HepG2 (cell line): ENCODE data around the gene GPSM1. TPM values are rescaled to one million over a fixed set of nuclear protein-coding genes. Genes with fewer than 3 reads are reported as not detected.

Source experiments
- ATAC-seq: fragments of 200-7000 bp; cut with Tn5 transposase; 3 replicates; pipeline ENCODE4 v1.9.1; 2020; ENCODE audit warnings: mild to moderate bottlenecking, moderate library complexity
- BruUV-seq: library from RNA; stranded (reverse); fragments of 400-500 nt; replicated peaks from 2 replicates; lab custom pipeline; 2021; lab: Mats Ljungman, UMichigan
- CTCF ChIA-PET: fragments of 300-600 bp; formaldehyde crosslinking; extraction: SDS; loops from one replicate; lab custom pipeline; 2021; ENCODE audit warnings: low total read pairs, inconsistent platforms, low intra/inter-chr PET ratio; lab: Yijun Ruan, JAX
- POLR2A ChIA-PET: fragments of 350-600 bp; sonication (Branson Sonifier 250); formaldehyde crosslinking; loops from one replicate; lab custom pipeline; 2020; ENCODE audit warnings: antibody characterized with exemption, inconsistent platforms; lab: Yijun Ruan, JAX
- DNase-seq: peaks from one replicate; pipeline ENCODE4 v3.0.0-alpha.2; 2015; ENCODE audit warnings: low spot score
- FAIRE-seq: peaks from 3 replicates; lab custom pipeline; 2011; peaks lifted over from hg19 to GRCh38; lab: Jason Lieb, UNC
- H2AFZ ChIP-seq: one replicate; pipeline ENCODE4 v1.6.1; 2011; ENCODE audit warnings: low read length, inconsistent platforms
- H3K27ac ChIP-seq: fragments of 300-600 bp; 3 replicates; pipeline ENCODE4 v1.8.0; 2011; ENCODE audit warnings: mixed run types, mild to moderate bottlenecking, mixed read lengths, low read length, inconsistent platforms; ENCODE audit not compliant: insufficient read depth; ENCODE audit errors: extremely low read length
- H3K27me3 ChIP-seq, 2 experiments: fragments of 200-600 bp in 1 of 2; 2 replicates in 1 of 2; 3 replicates in 1 of 2; pipeline versions ENCODE4 v1.6.0 to v1.8.0; 2011; ENCODE audit warnings: low read length in 2 of 2, mild to moderate bottlenecking in 2 of 2, moderate library complexity in 2 of 2, inconsistent platforms in 1 of 2; ENCODE audit not compliant: insufficient read depth in 2 of 2, control insufficient read depth in 1 of 2
- H3K36me3 ChIP-seq, 2 experiments: fragments of 200-600 bp in 1 of 2; replicated peaks in 1 of 2; 2 replicates in 1 of 2; 3 replicates in 1 of 2; pipeline versions ENCODE4 v1.5.1 to v1.8.0; 2011; ENCODE audit warnings: low read length in 2 of 2, inconsistent platforms in 1 of 2; ENCODE audit not compliant: insufficient read depth in 2 of 2, control insufficient read depth in 1 of 2
- H3K4me1 ChIP-seq: 2 replicates; pipeline ENCODE4 v1.5.1; 2012; ENCODE audit warnings: low read length, inconsistent platforms; ENCODE audit not compliant: insufficient read depth
- H3K4me2 ChIP-seq: 2 replicates; pipeline ENCODE4 v1.6.0; 2011; ENCODE audit warnings: low read depth, low read length, inconsistent platforms
- H3K4me3 ChIP-seq, 3 experiments: fragments of 200-600 bp in 1 of 3; sonication (generic), shearing (Covaris generic) in 1 of 3; replicated peaks in 1 of 3; 2 replicates each; pipeline ENCODE4 v1.5.1; 2011 to 2016; ENCODE audit warnings: low read length in 3 of 3, inconsistent platforms in 2 of 3, low read depth in 2 of 3, mild to moderate bottlenecking in 2 of 3, control low read depth in 1 of 3, mixed read lengths in 1 of 3; ENCODE audit not compliant: insufficient read depth in 1 of 3
- H3K79me2 ChIP-seq: one replicate; pipeline ENCODE4 v1.6.1; 2011; ENCODE audit warnings: low read length, inconsistent platforms; ENCODE audit not compliant: insufficient read depth
- H3K9ac ChIP-seq: 2 replicates; pipeline ENCODE4 v1.6.0; 2011; ENCODE audit warnings: mild to moderate bottlenecking, low read depth, low read length, inconsistent platforms; ENCODE audit not compliant: insufficient read depth
- H3K9me3 ChIP-seq: 2 replicates; pipeline ENCODE4 v1.5.1; 2012; ENCODE audit warnings: mild to moderate bottlenecking, low read length
- H4K20me1 ChIP-seq: 2 replicates; pipeline ENCODE4 v1.6.0; 2011; ENCODE audit warnings: inconsistent platforms, mild to moderate bottlenecking, low read length, moderate library complexity; ENCODE audit not compliant: insufficient read depth
- ATF1 ChIP-seq: IDR thresholded peaks from 2 replicates; pipeline ENCODE4 v1.6.1; 2016; ENCODE audit warnings: mild to moderate bottlenecking, control low read depth
- ELF3 ChIP-seq: IDR thresholded peaks from 2 replicates; pipeline ENCODE4 v1.6.1; 2016; ENCODE audit warnings: missing genetic modification reagents, missing compliant biosample characterization
- FOXC1 ChIP-seq: sonication (generic); formaldehyde crosslinking; IDR thresholded peaks from 2 replicates; pipeline ENCODE4 v1.8.0; 2022; ENCODE audit warnings: mild to moderate bottlenecking, missing genetic modification reagents, borderline replicate concordance
- FOXK2 ChIP-seq: fragments of 450-650 bp; IDR thresholded peaks from 2 replicates; pipeline ENCODE4 v1.6.1; 2016
- FOXP1 ChIP-seq, 2 experiments: fragments of 450-650 bp in 1 of 2; IDR thresholded peaks; 2 replicates each; pipeline ENCODE4 v1.6.1; 2017 to 2018; ENCODE audit warnings: antibody characterized with exemption in 1 of 2
- HMG20A ChIP-seq: IDR thresholded peaks from 2 replicates; pipeline ENCODE4 v1.6.1; 2016; ENCODE audit warnings: borderline replicate concordance
- MTF1 ChIP-seq: sonication (generic); formaldehyde crosslinking; IDR thresholded peaks from 2 replicates; pipeline ENCODE4 v1.5.0; 2020; ENCODE audit warnings: missing genetic modification reagents
- NR2C2 ChIP-seq: sonication (generic); formaldehyde crosslinking; IDR thresholded peaks from 2 replicates; pipeline ENCODE4 v1.4.0; 2020; ENCODE audit warnings: missing genetic modification reagents, mild to moderate bottlenecking, moderate library complexity, borderline replicate concordance
- PHB2 ChIP-seq: fragments of 450-650 bp; IDR thresholded peaks from 2 replicates; pipeline ENCODE4 v1.6.1; 2018; ENCODE audit not compliant: partially characterized antibody
- TAF1 ChIP-seq: sonication (generic); formaldehyde crosslinking; IDR thresholded peaks from 2 replicates; pipeline ENCODE4 v1.4.0; 2020; ENCODE audit warnings: missing genetic modification reagents
- ZIK1 ChIP-seq: sonication (generic); formaldehyde crosslinking; IDR thresholded peaks from 2 replicates; pipeline ENCODE4 v1.5.0; 2020; ENCODE audit warnings: mild to moderate bottlenecking, low read depth, missing genetic modification reagents, borderline replicate concordance
- ZNF207 ChIP-seq: fragments of 450-650 bp; IDR thresholded peaks from 2 replicates; pipeline ENCODE4 v1.6.1; 2016; ENCODE audit warnings: antibody characterized with exemption, borderline replicate concordance
- ZNF510 ChIP-seq: sonication (generic); formaldehyde crosslinking; IDR thresholded peaks from 2 replicates; pipeline ENCODE4 v1.4.0; 2020; ENCODE audit warnings: low read depth, mild to moderate bottlenecking, missing genetic modification reagents
- ZNF549 ChIP-seq: sonication (generic); formaldehyde crosslinking; IDR thresholded peaks from 2 replicates; pipeline ENCODE4 v1.5.0; 2020; ENCODE audit warnings: missing genetic modification reagents
- ZNF567 ChIP-seq: sonication (generic); formaldehyde crosslinking; IDR thresholded peaks from 2 replicates; pipeline ENCODE4 v1.8.1; 2023; ENCODE audit warnings: mild to moderate bottlenecking, missing genetic modification reagents, borderline replicate concordance
- ZNF75D ChIP-seq: sonication (generic); formaldehyde crosslinking; IDR thresholded peaks from 2 replicates; pipeline ENCODE4 v1.8.1; 2023; ENCODE audit warnings: missing genetic modification reagents, mild to moderate bottlenecking, borderline replicate concordance
- WGBS: methylation state at CpG from one replicate; pipeline ENCODE4 v1.1.6; 2017; ENCODE audit warnings: low lambda C conversion rate; 5-methylcytosine and 5-hydroxymethylcytosine counted together
- in situ Hi-C: cut with HindIII; loops from 2 replicates; pipeline ENCODE4 v1.10.0; 2017; ENCODE audit warnings: low pct_unique_long_range_greater_than_20kb; ENCODE audit not compliant: extremely low pct_ligation_motif_present
- intact Hi-C: fragments of 100-400 bp; cut with micrococcal nuclease; formaldehyde crosslinking; loops from one replicate; pipeline ENCODE4 v1.10.0; 2022; ENCODE audit not compliant: unreplicated experiment
- polyA plus RNA-seq, 8 experiments: library from polyadenylated mRNA; depleted of rRNA in 3 of 8; stranded (reverse) in 7 of 8; unstranded in 1 of 8; fragments of >200 nt; fragmentation: Illumina TruSeq in 4 of 8; extraction: Trizol in 4 of 8; gene quantifications; 2 replicates each; pipeline versions ENCODE4 v1.2.1 to v1.2.3, GENCODE V29; 2011 to 2016; ENCODE audit warnings: low read depth in 4 of 8, missing spikeins in 1 of 8, mixed read lengths in 1 of 8; ENCODE audit not compliant: insufficient read depth in 1 of 8
- total RNA-seq, 5 experiments: library from RNA; depleted of rRNA; stranded (reverse); fragments of >200 nt; fragmentation: Illumina TruSeq; extraction: Trizol; gene quantifications; 2 replicates each; pipeline ENCODE4 v1.2.3, GENCODE V29; 2016; ENCODE audit warnings: low read depth in 1 of 5
- TF ChIP-seq, protein P1 (sequence below): fragments of 450-650 bp; IDR thresholded peaks from 2 replicates; pipeline ENCODE4 v1.6.1; 2016
- TF ChIP-seq, protein P2 (sequence below): sonication (generic); formaldehyde crosslinking; IDR thresholded peaks from 2 replicates; pipeline ENCODE4 v1.4.0; 2020; ENCODE audit warnings: missing genetic modification reagents, borderline replicate concordance

The GPSM1 gene
- total and polyA plus RNA-seq, 2 of the 13 experiments (the other 11 are each of a cell fraction or from before 2014, with no cell fraction given): 1.0 to 2.4 TPM

DNA sequence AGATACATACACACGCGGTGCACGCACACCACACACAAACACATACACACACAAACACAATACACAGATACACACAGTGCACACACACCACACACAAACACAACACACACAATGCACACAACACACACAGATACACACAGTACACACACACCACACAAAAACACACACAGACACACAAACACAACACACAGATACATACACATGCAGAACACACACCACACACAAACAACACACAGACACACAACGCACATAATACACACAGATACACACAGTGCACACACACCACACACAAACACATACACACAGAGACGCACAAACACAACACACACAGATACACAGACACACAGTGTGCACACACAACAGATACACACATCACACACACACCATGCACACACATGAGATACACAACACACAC, 17.5 kb upstream of the GPSM1 start:
- H4K20me1 ChIP-seq: no peaks in the 10 kb centered on the region
- CTCF ChIA-PET: no interaction called here
- H3K79me2 ChIP-seq: no peaks in the 10 kb centered on the region
- no peak for FAIRE-seq
- H3K4me1 ChIP-seq: peaks cover 50% of the 10 kb centered on the region
- no peak overlapping the region for H3K27ac ChIP-seq
- H2AFZ ChIP-seq: no peak overlapping the region
- BruUV-seq: no TSS peak
- H3K4me2 ChIP-seq: no peak overlapping the region
- H3K9me3 ChIP-seq: peaks cover 3% of the 10 kb centered on the region
- in situ Hi-C loops: no loop called here
- no peaks in the 10 kb centered on the region for H3K36me3 ChIP-seq
- no peak for DNase-seq
- ATAC-seq: no peak
- intact Hi-C loops: no loop called here
- 75% methylated on average over 4 of the region's 5 CpGs for WGBS
- POLR2A ChIA-PET: no interaction called here
- peaks cover 3 to 17% of the 10 kb centered on the region in 2 experiments; a peak in 4 of 5 replicates for H3K27me3 ChIP-seq
- H3K4me3 ChIP-seq: no peak overlapping the region
- no peak overlapping the region for H3K9ac ChIP-seq
- 0 out of 2 replicates have a peak, but pooled peaks have one; percentile 18 for TF ChIP-seq FOXK2
- no peak for TF ChIP-seq MTF1 (CRISPR knock-in tag)
- TF ChIP-seq ZIK1 (CRISPR knock-in tag): no peak
- TF ChIP-seq, protein P1, sequence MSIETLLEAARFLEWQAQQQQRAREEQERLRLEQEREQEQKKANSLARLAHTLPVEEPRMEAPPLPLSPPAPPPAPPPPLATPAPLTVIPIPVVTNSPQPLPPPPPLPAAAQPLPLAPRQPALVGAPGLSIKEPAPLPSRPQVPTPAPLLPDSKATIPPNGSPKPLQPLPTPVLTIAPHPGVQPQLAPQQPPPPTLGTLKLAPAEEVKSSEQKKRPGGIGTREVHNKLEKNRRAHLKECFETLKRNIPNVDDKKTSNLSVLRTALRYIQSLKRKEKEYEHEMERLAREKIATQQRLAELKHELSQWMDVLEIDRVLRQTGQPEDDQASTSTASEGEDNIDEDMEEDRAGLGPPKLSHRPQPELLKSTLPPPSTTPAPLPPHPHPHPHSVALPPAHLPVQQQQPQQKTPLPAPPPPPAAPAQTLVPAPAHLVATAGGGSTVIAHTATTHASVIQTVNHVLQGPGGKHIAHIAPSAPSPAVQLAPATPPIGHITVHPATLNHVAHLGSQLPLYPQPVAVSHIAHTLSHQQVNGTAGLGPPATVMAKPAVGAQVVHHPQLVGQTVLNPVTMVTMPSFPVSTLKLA: peak; percentile 17; the same call in 1 of the 2 replicates
- TF ChIP-seq ATF1 (CRISPR knock-in tag): no peak
- TF ChIP-seq NR2C2: no peak
- TF ChIP-seq FOXP1 (IDR thresholded peaks at IDR 0.05): peak; percentile 57
- no peak for TF ChIP-seq FOXP1 (CRISPR knock-in tag; IDR thresholded peaks at IDR 0.05)
- no peak for TF ChIP-seq TAF1
- TF ChIP-seq, protein P2, sequence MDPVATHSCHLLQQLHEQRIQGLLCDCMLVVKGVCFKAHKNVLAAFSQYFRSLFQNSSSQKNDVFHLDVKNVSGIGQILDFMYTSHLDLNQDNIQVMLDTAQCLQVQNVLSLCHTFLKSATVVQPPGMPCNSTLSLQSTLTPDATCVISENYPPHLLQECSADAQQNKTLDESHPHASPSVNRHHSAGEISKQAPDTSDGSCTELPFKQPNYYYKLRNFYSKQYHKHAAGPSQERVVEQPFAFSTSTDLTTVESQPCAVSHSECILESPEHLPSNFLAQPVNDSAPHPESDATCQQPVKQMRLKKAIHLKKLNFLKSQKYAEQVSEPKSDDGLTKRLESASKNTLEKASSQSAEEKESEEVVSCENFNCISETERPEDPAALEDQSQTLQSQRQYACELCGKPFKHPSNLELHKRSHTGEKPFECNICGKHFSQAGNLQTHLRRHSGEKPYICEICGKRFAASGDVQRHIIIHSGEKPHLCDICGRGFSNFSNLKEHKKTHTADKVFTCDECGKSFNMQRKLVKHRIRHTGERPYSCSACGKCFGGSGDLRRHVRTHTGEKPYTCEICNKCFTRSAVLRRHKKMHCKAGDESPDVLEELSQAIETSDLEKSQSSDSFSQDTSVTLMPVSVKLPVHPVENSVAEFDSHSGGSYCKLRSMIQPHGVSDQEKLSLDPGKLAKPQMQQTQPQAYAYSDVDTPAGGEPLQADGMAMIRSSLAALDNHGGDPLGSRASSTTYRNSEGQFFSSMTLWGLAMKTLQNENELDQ: no peak
- no peak for TF ChIP-seq HMG20A (CRISPR knock-in tag)
- no peak for TF ChIP-seq ZNF75D
- no peak for TF ChIP-seq FOXC1 (CRISPR knock-in tag)
- no peak for TF ChIP-seq ZNF549 (CRISPR knock-in tag)
- TF ChIP-seq ELF3: no peak
- 0 out of 2 replicates have a peak, but pooled peaks have one; percentile 19 for TF ChIP-seq ZNF207
- no peak for TF ChIP-seq ZNF567 (CRISPR knock-in tag)
- TF ChIP-seq ZNF510 (CRISPR knock-in tag): no peak
- TF ChIP-seq PHB2: no peak
